Medulla oblongata (tissue), 1 donor: Measurements from ENCODE around the gene GFOD1.
A peak's percentile ranks its signal among the peaks of the same experiment; 100 is the strongest.
"Not testable (repeated sequence)": the region's sequence is repeated elsewhere in the genome, so short reads cannot be mapped to it uniquely, and the experiment has no call there.

Experiments
- DNase-seq: peaks from one replicate; pipeline ENCODE4 v3.0.0-alpha.2; 2015; ENCODE audit errors: extremely low spot score

GFOD1 gene

DNA sequence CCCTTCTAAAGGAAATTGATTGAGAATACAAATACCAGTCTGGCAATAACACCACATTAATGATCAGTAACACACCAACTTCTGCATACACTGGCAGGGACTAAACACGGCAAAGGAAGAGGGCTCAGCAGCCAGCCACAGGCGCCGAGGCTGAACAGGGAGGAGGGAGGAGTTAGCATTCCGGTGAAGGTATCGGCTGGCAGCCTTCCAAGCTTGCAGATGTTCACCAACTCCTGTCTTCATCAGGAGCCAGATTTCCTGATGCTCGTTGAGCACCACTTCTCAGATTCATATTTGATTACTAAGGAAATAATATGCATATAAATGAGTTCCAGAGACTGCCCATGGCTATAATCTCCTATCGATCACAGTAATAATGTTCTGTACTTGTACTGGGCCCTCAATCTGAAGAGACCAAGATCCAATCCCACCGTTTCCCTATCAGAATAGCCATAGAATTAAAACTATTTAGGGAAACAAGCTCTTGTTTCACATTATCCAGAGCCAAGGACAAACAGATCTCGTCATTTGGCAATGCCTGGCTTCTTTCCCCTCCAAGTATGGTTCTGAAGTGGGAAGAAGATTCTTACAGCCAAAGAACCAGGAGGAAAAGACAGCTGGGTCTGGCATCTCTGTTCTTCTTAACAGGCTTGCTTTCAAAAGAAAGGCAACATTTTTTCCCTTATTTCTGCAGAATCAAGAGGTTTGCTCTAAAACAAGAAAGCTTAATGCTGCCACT, 42.2 kb downstream of the GFOD1 start:
- no peak for DNase-seq

DNA sequence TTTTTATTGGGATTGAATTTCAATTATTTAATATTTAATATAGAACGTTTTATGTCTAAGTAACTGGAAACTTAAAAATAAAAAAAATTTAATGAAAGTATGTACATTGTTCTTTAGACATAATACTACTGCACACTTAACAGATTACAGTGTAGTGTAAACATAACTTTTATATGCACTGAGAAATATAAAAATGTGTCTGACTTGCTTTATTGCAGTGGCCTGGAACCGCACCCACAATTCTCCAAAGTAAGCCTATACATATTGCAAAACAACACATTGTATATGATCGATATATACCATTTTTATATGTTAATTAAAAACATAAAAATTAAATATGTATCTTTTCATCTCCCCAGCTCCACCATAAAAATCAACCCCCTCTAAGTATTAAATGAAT, 42.8 kb downstream of the GFOD1 start:
- no peak for DNase-seq

DNA sequence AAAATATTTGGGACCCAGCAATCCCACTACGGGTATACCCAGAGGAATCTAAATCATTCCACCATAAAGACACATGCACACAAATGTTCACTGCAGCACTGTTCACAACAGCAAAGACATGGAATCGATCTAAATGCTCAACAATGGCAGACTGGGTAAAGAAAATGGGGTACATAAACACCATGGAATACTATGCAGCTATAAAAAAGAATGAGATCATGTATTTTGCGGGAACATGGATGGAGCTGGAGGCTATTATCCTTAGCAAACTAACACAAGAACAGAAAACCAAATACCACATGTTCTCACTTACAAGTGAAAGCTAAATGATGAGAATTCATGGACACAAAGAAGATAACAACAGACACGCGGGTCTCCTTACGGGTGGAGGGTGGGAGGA, 43.4 kb downstream of the GFOD1 start:
- not testable (repeated sequence) for DNase-seq

DNA sequence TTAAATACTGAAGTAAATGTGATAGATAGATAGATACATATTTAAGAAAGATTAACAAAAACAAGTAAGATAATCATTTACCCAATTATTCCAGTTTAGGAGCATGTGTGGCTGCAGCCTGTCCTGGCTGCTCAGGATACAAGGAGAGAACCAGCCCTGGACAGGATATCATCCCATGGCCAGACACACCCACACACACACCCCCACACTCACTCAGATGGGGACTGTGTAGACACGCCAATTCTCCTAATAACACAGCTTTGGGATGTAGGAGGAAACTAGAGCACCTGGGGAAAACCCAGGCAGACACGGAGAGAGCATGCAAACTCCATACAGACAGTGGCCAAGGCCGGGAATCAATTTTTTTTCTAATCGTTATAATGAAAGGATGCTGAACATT, 45.6 kb downstream of the GFOD1 start:
- DNase-seq, result no peak

DNA sequence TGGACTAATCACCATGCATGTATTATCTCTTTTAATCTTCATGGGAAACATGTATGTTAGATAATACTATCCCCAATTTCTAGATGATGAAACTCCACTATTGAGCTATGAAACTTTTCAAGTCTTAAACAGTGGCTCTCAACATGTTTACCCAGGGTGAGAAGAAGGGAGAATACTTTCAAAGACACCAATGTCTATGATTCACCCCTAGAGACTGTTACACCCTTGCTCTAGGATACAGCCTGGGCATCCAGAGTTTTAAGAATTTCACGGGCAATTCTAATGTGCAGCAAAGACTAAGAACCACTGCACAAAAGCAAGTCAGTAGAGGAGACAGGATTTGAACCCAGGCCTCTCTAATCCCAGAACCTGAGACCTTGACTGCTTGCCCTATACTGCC, 47.8 kb downstream of the GFOD1 start:
- DNase-seq, result no peak

DNA sequence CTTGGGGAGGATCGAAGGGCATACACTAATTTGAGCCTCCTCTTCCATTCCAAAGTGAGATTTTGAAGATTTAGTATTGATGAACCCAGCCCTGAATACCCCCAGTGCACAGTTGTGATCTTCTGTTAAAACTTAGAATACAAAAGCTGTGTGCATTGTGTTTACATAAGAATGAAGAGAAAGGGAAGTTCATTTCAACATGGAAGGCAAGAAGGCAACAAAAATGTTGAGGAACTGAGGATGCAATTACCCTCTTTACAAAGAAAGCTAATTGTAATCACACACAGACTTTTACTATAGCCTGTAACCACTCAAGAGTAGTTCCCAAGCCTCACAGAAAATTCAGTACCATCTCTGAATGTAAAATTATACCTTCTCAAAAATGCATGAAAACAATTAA, 49.3 kb downstream of the GFOD1 start:
- DNase-seq, result no peak

DNA sequence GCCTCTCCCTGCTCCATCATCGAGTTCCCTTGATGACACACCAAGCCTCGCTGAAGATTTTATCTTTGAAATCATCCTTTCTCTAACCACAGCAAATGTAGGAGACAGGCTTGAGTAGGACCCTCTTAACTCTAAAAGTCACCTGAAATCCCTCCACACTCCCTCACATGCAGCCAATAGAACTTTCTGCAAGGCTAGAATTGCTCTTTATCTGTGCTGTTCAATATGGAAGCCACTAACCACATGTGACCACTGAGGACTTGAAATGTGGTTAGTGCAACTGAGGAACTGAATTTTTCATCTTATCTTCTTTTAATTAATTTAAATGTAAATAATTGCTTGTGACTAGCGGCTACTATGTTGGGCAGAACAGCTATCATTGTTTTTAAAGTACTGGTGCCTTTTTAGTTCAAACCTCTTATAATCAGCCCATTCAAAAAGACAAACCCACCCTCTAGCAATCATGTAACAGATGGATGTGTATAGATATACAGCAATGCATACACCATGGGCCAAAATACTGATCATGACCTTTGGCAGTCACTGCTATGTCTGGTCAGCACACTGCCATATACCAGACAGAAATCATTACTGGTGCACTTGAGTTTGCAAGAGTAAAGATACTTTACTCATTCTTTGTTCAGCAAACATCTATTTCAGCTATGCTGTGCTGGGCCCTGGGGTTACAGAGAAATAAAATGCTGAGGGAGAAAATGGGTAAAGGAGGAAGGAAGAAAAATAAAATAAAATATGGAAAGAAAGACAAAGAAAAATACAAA, 50.0 kb downstream of the GFOD1 start:
- no peak for DNase-seq

DNA sequence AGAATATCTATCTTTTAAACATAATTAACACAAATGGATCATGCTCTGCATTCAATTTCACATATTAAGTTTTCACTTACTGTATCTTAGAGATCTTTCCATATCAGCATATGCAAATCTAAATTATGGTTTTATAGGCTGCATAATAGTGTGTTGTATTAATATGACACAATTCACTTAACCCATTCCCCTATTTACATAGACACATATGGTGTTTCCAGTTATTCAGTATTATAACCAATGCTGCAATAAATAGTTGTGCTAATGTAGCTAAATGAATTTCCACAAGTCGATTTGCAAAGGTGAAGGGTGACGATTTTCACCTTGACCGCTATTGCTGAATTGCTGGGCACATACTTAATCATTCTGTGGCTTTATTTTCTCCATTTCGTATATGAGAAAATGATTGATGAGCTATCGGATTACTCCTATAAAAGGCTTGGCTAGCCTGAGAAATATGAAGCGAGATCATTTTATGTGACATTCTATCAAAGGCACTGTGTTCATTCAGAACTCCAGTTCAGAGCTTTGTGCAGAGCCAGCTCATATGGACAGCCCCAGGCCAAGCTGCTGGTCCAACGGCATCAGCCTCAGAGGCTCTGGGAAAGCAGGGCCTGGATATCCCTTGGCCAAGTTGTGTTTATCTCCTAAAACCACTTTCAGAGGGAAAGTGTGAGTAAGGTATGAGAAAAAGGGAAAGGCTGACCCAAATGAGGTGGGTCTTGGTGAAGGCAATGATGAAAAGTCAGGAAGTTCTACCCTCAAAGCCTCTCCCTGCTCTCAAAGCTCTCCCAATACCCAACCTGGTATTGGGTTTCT, 50.8 kb downstream of the GFOD1 start:
- no peak for DNase-seq

DNA sequence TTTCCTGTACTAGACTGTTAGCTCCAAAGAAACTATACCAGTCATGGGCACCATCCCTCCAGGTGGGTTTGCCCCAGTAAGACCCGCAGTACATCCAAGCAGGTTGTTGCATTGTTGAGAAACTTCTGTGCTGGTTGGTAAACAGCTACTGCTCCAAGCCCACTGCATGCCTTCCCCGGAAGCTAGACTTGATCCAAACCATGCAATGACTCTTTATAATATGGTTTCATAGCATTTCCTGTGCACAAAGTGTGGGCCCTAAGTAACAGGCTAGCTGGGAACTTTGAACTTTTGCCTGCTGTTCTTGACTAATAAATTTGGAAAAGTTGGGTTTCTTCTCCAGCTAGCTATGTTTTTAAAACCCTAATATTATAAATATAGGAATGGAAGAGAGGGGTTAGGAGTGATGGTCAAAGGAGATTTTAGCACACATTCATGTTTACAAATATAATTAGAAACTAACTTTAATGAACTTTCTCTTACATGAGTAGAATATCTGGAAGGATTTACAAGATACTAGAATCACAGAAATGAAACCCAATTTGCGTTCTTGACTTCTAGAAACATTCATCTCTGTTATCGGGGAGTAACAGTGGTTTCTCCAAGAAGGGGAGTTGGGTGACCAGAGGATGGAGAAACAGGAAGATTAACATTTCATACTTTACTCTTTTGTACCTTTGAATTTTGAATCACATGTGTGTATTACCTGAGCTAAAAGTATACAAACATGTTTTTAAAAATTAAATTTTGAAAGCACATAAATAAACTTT, 51.7 kb downstream of the GFOD1 start:
- DNase-seq, result no peak

DNA sequence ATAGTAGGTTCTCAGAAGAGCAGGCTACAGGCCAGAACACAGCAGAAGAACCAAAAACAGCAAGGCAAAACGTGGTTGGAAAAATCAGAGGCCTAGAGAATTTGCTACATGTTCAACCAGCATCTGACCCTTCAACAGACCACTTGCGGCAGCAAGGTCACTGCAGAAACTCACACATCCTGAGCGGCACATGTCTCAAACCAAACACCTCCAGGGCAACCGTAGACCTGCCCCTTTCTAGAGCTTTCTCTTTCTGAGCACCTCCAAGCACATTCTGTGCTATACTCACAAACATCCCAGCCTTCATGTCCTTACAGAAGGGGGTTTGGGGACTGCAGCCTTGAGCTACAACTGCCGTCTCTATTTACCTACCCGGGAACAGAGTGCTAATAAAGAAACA, 52.6 kb downstream of the GFOD1 start:
- DNase-seq, result no peak

DNA sequence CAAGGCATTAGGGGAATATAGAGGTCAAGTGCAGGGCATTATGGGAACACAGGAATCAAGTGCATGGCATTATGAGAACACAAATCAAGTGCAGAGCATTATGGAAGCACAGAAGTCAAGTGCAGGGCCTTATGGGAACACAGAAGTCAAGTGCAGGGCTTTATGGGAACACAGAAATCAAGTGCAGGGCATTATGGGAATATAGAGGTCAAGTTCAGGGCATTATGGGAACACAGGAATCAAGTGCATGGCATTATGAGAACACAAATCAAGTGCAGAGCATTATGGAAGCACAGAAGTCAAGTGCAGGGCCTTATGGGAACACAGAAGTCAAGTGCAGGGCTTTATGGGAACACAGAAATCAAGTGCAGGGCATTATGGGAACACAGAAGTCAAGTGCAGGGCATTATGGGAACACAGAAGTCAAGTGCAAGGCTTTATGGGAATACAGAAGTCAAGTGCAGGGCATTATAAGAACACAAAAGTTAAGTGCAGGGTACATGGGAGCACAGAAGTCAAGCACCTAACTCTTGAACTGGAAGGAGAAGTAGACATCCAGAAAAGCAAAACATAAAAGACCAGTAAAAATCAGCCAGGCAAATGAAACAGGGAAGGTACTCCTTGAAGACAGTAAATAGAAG, 53.1 kb downstream of the GFOD1 start:
- DNase-seq, result not testable (repeated sequence)

DNA sequence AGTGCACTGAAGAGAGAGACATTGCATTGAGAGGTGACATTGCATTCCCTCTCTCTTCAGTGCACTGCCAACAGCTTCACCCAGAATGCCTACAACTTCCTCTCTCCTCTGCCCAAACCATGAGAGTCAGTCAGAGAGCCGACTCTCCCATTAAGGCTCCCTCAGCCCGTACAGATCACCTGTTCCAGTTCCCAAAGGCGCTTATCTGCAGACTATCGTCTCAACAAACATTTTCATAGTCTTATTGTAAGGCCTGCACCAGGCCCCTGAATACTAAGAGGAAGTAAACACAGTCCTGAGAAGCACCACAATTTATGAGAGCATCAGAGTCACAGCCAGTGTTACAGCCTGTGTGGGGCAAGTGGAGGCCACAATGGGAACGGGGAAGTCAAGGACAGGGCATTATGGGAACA, 53.7 kb downstream of the GFOD1 start:
- no peak for DNase-seq

DNA sequence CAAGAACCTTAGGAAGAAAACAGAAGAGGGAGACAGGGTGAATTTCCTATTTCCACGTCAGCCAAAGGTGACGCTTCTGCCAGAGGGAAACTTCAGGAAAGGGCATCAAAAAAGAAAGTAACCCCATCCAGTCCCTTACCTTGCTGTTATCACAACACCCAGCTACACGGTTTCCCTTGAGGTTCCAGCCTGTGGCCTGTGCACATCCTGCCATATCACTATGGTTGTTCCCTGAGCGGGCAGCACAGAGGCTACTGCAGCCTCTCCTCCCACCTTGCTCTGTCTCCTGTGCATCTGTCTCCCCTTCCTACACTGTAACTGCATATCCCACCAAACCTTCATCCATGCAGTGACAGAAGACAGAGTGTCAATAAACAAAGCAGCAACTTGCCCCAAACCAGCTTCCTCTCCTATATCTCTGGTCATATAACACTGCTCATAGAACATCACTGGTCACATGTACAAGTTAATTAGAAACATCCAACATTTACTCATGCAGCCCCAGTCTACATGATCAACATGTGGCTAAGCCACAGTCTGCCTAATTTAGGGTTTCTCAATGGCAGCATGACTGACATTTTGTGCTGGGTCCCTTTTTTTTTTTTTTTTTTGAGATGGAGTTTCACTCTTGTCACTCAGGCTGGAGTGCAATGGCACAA, 54.7 kb downstream of the GFOD1 start:
- DNase-seq, result no peak

DNA sequence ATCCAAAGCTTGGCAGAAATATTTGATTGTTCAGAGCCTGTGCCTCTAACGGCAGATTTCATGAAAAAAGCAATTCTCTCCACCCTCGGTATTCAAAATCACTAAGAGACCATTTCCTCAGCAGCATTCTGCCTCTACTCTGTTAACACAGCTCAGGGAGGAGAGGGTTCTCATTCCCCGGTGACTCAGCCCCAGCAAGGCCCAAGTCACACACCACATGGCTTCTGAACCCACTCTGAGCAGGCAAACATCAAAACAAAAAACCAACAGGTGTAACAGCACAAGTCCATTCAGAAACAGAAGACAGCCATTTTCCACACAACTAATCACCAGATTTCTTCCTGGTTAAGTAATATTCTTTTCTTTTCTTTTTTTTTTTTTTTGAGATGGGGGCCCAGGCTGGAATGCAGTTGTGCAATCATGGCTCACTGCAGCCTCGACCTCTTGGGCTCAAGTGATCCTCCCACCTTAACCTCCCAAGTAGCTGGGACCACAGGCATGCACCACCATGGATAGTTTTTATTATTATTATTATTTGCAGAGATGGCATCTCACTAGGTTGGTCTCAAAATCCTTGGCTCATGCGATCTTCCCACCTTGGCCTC, 55.4 kb downstream of the GFOD1 start:
- peak; percentile 33 for DNase-seq

DNA sequence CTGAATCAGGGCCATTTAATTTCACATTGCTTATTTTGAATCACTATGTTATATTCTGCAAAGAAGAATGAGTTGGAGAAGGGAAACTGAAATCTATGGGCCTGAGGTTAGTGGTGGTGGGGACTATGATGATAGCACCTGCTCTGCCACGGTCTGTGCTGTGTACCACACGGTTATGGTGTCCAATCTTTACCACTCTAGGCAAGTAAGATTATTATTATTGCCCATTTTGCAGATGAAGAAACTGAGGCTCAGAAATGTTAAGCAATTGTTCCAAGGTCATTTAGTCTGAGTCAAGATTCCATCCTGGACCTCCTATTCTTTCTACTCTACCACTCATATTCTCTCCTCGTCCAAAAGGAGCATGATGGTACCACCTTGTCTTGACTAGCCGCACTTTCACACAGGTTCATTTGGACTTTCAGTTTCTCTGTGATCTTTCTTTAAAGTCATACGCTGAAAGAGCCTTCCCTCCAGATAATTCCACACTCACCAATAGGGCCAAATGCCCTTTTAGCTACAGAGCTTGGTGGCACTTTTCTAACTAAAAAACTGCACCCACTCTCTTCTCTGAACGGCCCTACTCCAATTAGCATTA, 56.2 kb downstream of the GFOD1 start:
- DNase-seq, result no peak

DNA sequence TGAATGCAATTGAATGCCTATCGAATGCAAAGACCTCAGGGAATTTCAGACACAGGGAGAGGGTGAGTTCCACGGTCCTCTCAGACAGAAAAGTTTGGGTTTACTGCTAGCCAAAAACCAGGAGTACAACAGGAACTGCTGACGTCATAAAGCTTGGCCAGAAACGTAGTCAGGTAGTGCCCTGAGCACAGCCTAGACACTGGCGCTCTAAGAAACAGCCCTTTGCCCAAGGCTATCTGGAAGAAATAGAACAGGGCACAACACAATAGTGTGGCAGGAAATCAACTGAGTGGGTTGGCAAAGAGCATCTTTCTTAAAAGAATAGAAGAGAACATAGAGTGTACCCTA, 58.0 kb downstream of the GFOD1 start:
- no peak for DNase-seq

DNA sequence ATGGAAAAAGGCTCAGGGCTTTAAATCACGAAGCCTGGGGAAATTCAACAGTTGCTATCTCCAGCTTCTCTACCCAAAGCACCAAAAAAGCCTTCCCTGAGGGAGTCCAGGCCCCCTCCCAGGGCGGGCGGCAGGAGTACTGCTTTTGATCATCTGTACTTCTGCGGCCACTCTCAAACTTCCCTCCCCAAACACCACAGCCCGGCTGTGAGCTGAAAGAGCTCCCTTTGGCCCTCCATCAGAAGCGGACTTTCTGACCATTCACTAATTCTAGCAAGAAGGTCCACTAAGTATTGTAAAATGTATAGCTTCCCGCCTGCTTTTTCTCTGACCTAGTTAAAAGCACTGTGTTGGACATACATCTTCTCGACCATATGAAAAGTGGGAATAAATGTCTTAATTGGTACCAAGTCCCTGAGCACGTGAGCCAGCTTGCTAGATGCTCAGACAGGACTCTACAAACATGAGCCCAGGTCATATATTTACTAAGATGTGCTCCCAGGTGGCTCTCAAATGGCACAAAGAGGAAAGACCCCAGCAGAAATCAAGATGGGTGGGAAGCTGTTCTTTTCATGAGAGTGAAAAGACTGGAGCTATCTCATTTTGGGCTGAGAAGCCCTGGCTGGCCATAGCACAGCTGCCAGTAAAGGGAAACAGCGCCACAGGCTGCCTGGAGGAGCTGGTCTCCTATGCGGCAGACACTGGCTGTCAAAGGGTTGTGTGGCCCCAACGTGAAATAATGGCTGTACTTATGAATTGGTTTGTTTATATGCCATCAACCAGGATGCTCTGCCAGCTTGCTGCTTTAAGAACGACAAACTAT, 58.6 kb downstream of the GFOD1 start:
- no peak for DNase-seq

DNA sequence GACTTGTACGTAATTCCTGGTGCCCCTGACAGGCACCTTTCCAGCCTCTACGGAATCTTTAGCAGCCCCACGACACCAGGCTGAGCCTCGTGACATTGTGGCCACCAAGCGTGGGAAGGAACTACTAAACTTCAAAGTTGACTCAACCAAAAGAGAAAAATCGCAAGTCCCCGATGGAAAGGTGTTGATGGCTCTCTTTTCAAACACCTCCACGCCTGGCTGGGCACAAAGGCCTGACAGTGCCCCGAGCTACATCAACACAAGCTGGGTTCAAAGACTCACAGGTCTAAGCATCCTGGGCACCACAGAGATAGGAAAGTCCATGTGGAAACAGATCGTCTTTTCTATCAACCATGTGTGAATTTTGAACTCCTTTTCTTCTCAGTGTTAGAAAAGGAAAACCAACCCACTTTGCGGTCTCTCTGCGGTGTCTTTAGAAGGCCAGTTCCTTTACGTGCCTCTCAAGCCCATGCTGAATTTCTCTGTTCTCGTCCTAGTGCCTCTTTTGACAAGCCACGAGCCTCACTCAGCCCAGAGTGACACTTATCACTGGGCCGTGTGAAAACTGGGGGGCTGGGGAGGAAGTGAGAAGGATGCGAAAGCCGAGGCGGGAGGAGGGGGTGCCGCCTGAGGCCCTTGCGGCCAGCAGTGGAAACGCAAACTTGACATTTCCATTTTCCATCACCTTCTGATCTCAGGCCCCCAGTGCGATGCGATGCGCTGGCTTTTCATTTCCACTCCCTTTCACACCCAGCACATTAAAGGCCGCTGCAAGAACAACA, 59.4 kb downstream of the GFOD1 start:
- DNase-seq, result no peak
